Thoracic aorta (tissue), 2 donors: ENCODE results near the gene CST5. TPM values are rescaled to one million over a fixed set of nuclear protein-coding genes. Genes with fewer than 3 reads are reported as not detected.
"Not testable (repeated sequence)": the region's sequence is repeated elsewhere in the genome, so short reads cannot be mapped to it uniquely, and the experiment has no call there.

Source experiments
- ATAC-seq: fragments of 150-250 bp; one replicate; pipeline ENCODE4 v1.8.0; 2017; ENCODE audit warnings: low read depth; ENCODE audit not compliant: insufficient number of reproducible peaks, low FRiP score
- DNase-seq: peaks from one replicate; pipeline ENCODE4 v3.0.0-alpha.2; 2020; ENCODE audit warnings: low spot score
- H3K27ac ChIP-seq, 2 donors: fragments of 200-600 bp; sonication (generic); 1 replicate in 1 of 2; 2 replicates in 1 of 2; pipeline ENCODE4 v1.5.1; 2016; ENCODE audit warnings: mild to moderate bottlenecking in 2 of 2, moderate library complexity in 2 of 2
- H3K27me3 ChIP-seq: fragments of 200-600 bp; sonication (generic); replicated peaks from 2 replicates; pipeline ENCODE4 v1.6.0; 2016; ENCODE audit warnings: mild to moderate bottlenecking; ENCODE audit not compliant: insufficient read depth
- H3K36me3 ChIP-seq: fragments of 200-600 bp; sonication (generic); one replicate; pipeline ENCODE4 v1.5.1; 2016
- H3K4me1 ChIP-seq, 2 donors: fragments of 200-600 bp; sonication (generic); 1 replicate in 1 of 2; 2 replicates in 1 of 2; pipeline versions ENCODE4 v1.5.1 to v1.6.0; 2016; ENCODE audit warnings: low read depth in 2 of 2, mild to moderate bottlenecking in 1 of 2; ENCODE audit not compliant: control insufficient read depth in 1 of 2
- H3K4me3 ChIP-seq: fragments of 200-600 bp; sonication (generic); 2 replicates; pipeline ENCODE4 v1.5.1; 2016; ENCODE audit warnings: mild to moderate bottlenecking
- H3K9me3 ChIP-seq: fragments of 200-600 bp; sonication (generic); 2 replicates; pipeline ENCODE4 v1.5.1; 2016
- total RNA-seq, 2 donors: library from RNA; depleted of rRNA; stranded (reverse); fragments of >200 nt; gene quantifications; one replicate each; pipeline versions ENCODE4 v1.1.0 to v1.2.3, GENCODE V29; 2016
- TF ChIP-seq, protein P1 (sequence below): fragments of 200-600 bp; sonication (generic); IDR thresholded peaks from one replicate; pipeline ENCODE4 v1.5.1; 2019; ENCODE audit warnings: antibody characterized with exemption

Gene CST5
- total RNA-seq, 2 donors from 2014 or later: not detected

- Histone ChIP-seq H3K4me1 (no peaks in the 10 kb centered on the region), H3K27me3 (no peaks in the 10 kb centered on the region), H3K36me3 (no peaks in the 10 kb centered on the region), H3K27ac (no peak overlapping the region), H3K4me3 (no peak overlapping the region), H3K9me3 (no peaks in the 10 kb centered on the region)
- ATAC-seq (no peak), DNase-seq (no peak)
- TF ChIP-seq, protein P1, sequence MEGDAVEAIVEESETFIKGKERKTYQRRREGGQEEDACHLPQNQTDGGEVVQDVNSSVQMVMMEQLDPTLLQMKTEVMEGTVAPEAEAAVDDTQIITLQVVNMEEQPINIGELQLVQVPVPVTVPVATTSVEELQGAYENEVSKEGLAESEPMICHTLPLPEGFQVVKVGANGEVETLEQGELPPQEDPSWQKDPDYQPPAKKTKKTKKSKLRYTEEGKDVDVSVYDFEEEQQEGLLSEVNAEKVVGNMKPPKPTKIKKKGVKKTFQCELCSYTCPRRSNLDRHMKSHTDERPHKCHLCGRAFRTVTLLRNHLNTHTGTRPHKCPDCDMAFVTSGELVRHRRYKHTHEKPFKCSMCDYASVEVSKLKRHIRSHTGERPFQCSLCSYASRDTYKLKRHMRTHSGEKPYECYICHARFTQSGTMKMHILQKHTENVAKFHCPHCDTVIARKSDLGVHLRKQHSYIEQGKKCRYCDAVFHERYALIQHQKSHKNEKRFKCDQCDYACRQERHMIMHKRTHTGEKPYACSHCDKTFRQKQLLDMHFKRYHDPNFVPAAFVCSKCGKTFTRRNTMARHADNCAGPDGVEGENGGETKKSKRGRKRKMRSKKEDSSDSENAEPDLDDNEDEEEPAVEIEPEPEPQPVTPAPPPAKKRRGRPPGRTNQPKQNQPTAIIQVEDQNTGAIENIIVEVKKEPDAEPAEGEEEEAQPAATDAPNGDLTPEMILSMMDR: no peak
Measured at GRCh38 chr20:23910210-23910609, 30.7 kb upstream of the CST5 start.

DNA sequence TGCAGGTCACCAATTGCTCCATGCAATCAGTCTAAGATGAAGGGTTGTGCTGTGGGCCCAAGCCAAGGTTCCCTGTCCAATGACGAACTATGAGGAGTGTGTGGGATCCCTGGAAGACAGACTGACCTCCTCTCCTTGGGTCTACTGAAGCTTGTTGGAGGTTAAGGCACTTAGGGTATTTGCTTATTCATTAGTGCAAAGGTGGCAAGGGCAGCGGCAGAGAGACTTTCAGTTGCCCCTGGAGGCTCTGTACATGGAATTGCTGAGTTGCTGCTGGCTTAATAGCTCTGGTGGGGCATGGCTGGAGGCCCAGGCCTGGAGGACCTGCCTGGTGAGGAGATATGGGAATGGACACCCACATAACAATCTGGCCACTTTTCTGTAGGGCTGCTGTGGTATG, 29.8 kb upstream of the CST5 start:
- Histone ChIP-seq H3K27me3 (no peaks in the 10 kb centered on the region), H3K9me3 (no peaks in the 10 kb centered on the region), H3K4me1 (no peaks in the 10 kb centered on the region), H3K36me3 (no peaks in the 10 kb centered on the region), H3K27ac (no peak overlapping the region), H3K4me3 (no peak overlapping the region)
- TF ChIP-seq, protein P1: no peak
- DNase-seq: no peak
- no peak for ATAC-seq

GRCh38 chr20:23907579-23907978, 28.0 kb upstream of the CST5 start:
- no peaks in the 10 kb centered on the region for H3K9me3 ChIP-seq
- no peak for DNase-seq
- no peak overlapping the region for H3K4me3 ChIP-seq
- H3K36me3 ChIP-seq: no peaks in the 10 kb centered on the region
- no peaks in the 10 kb centered on the region for H3K27me3 ChIP-seq
- ATAC-seq: no peak
- H3K4me1 ChIP-seq: no peaks in the 10 kb centered on the region
- TF ChIP-seq, protein P1: no peak
- no peak overlapping the region for H3K27ac ChIP-seq

GRCh38 chr20:23902396-23902795, 22.8 kb upstream of the CST5 start:
- H3K27me3 ChIP-seq, H3K27ac ChIP-seq, H3K4me3 ChIP-seq, ATAC-seq, H3K36me3 ChIP-seq, H3K4me1 ChIP-seq, DNase-seq, H3K9me3 ChIP-seq: not testable (repeated sequence)

DNA sequence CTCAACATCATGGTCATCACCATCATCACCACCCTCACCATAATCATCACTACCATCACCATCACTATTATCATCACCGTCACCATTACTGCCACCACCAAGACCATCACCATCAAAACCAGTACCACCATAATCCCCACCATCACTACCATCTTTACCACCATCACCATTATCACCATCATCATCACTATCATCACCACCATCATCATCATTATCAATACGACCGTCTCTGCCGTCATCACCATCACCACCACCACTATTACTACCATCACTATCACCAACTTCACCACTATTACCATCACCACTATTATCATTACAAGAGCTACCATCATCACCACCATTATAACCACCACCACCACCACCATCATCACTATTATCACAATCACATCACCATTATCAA, 11.3 kb upstream of the CST5 start:
- H3K9me3 ChIP-seq, H3K4me1 ChIP-seq, H3K27me3 ChIP-seq, DNase-seq, ATAC-seq, H3K27ac ChIP-seq, H3K36me3 ChIP-seq, H3K4me3 ChIP-seq: not testable (repeated sequence)

- TF ChIP-seq, protein P1: no peak
- ATAC-seq (no peak), DNase-seq (no peak)
- Histone ChIP-seq H3K4me1 (no peaks in the 10 kb centered on the region), H3K27ac (no peak overlapping the region), H3K36me3 (no peaks in the 10 kb centered on the region), H3K27me3 (no peaks in the 10 kb centered on the region), H3K9me3 (no peaks in the 10 kb centered on the region), H3K4me3 (no peak overlapping the region)
Measured at GRCh38 chr20:23889775-23890187, 10.2 kb upstream of the CST5 start.
